IMR-90 (cell line): Measurements from ENCODE around the gene OR5P2.
"Not testable (repeated sequence)": the region's sequence is repeated elsewhere in the genome, so short reads cannot be mapped to it uniquely, and the experiment has no call there.

Source experiments
- CHD1 ChIP-seq: IDR thresholded peaks from 2 replicates; pipeline ENCODE4 v1.6.1; 2012; ENCODE audit warnings: low read depth, low read length, improper control_type of control experiment
- MXI1 ChIP-seq: IDR thresholded peaks from 2 replicates; pipeline ENCODE4 v1.6.1; 2012; ENCODE audit warnings: low read depth, mild to moderate bottlenecking, low read length, moderate library complexity, borderline replicate concordance
- RAD21 ChIP-seq: IDR thresholded peaks from 2 replicates; pipeline ENCODE4 v1.6.1; 2012; ENCODE audit warnings: low read length, improper control_type of control experiment
- SMC3 ChIP-seq: fragments of 150-350 bp; IDR thresholded peaks from 2 replicates; pipeline ENCODE4 v1.6.1; 2016; ENCODE audit warnings: low read depth, mild to moderate bottlenecking, antibody characterized with exemption, low read length, moderate library complexity

- not testable (repeated sequence) for TF ChIP-seq SMC3, RAD21, MXI1, CHD1
These were observed 18.2 kb upstream of the OR5P2 start for GRCh38 chr11:7814897-7815296.
